GM18505 (cell line): ENCODE results near the gene NACC1.

Experiments used
- ATAC-seq: cut with Tn5 transposase; IDR thresholded peaks from one replicate; pipeline ENCODE4 v1.9.1; 2021; ENCODE audit not compliant: unreplicated experiment
- POLR2A ChIP-seq: IDR thresholded peaks from 4 replicates; pipeline ENCODE4 v1.6.1; 2011; ENCODE audit warnings: borderline replicate concordance; ENCODE audit not compliant: insufficient read depth, insufficient read length; ENCODE audit errors: extremely low read depth

Gene NACC1

GRCh38 chr19:13100841-13101589, 17.0 kb upstream of the NACC1 start:
- no peak for TF ChIP-seq POLR2A
- no peak for ATAC-seq

- ATAC-seq = no peak
These were observed 16.3 kb upstream of the NACC1 start for GRCh38 chr19:13101590-13102415.

GRCh38 chr19:13102416-13102665, 15.7 kb upstream of the NACC1 start:
- ATAC-seq = peak; percentile 1

More at GRCh38 chr19:13101590-13102415, 16.3 kb upstream of the NACC1 start:
- TF ChIP-seq POLR2A = no peak

GRCh38 chr19:13102666-13103580, 15.1 kb upstream of the NACC1 start, which contains the start of gene LYL1:
TSS of gene LYL1 (minus strand) at chr19:13102858. CDS start at chr19:13101171, 1,687 bp downstream.
- ATAC-seq = peak; percentile 32
- TF ChIP-seq POLR2A = peak; percentile 68

More at GRCh38 chr19:13102416-13102665, 15.7 kb upstream of the NACC1 start:
- TF ChIP-seq POLR2A = no peak

GRCh38 chr19:13103581-13104359, 14.3 kb upstream of the NACC1 start:
- no peak for TF ChIP-seq POLR2A
- no peak for ATAC-seq

- ATAC-seq = peak; percentile 35
- peak; percentile 31 for TF ChIP-seq POLR2A
These were observed 13.7 kb upstream of the NACC1 start for GRCh38 chr19:13104360-13104847.

GRCh38 chr19:13104848-13105711, 13.0 kb upstream of the NACC1 start:
- peak; percentile 50 for TF ChIP-seq POLR2A
- ATAC-seq = no peak

GRCh38 chr19:13109361-13110098, 8.5 kb upstream of the NACC1 start:
- no peak for ATAC-seq
- TF ChIP-seq POLR2A = no peak

GRCh38 chr19:13110099-13110610, 7.9 kb upstream of the NACC1 start:
- no peak for ATAC-seq
- no peak for TF ChIP-seq POLR2A

- ATAC-seq = no peak
- no peak for TF ChIP-seq POLR2A
These were observed 5.5 kb upstream of the NACC1 start for GRCh38 chr19:13112555-13112954.

- ATAC-seq = no peak
- no peak for TF ChIP-seq POLR2A
These were observed 2.2 kb upstream of the NACC1 start for GRCh38 chr19:13115936-13116281.
